DOHH2 (cell line): ENCODE data around the gene SLC39A10.

Experiments
- EZH2phosphoT487 ChIP-seq: fragments of 200-600 bp; sonication (generic); IDR thresholded peaks from 2 replicates; pipeline ENCODE4 v1.6.1; 2017; ENCODE audit warnings: borderline replicate concordance, mild to moderate bottlenecking, antibody characterized with exemption, low read length, moderate library complexity, mixed read lengths
- TF ChIP-seq, protein P1 (sequence below): fragments of 200-600 bp; sonication (generic); IDR thresholded peaks from one replicate; pipeline ENCODE4 v1.5.1; 2014; ENCODE audit warnings: antibody characterized with exemption, mild to moderate bottlenecking, low read depth, low read length; ENCODE audit not compliant: poor library complexity, severe bottlenecking

DNA sequence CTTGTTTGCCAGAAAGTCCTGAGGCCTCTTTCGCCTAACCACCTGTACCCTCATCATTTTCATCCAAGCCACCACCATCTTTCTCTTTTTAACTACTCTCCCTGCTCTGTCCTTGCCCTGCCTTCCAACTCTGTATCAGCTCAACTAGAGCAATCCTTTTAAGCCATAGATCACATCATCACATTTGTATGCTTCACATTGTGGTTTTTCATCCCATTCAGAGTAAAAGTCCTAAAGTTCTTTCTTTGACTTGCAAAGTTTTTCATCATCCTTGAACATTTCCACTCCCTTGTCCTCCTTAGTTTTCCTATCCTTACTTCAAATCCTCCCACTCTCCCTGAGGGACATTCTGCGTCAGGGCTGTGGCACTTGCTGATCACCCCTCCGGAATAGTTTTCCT is 73.9 kb downstream of the SLC39A10 start:
- TF ChIP-seq, protein P1, sequence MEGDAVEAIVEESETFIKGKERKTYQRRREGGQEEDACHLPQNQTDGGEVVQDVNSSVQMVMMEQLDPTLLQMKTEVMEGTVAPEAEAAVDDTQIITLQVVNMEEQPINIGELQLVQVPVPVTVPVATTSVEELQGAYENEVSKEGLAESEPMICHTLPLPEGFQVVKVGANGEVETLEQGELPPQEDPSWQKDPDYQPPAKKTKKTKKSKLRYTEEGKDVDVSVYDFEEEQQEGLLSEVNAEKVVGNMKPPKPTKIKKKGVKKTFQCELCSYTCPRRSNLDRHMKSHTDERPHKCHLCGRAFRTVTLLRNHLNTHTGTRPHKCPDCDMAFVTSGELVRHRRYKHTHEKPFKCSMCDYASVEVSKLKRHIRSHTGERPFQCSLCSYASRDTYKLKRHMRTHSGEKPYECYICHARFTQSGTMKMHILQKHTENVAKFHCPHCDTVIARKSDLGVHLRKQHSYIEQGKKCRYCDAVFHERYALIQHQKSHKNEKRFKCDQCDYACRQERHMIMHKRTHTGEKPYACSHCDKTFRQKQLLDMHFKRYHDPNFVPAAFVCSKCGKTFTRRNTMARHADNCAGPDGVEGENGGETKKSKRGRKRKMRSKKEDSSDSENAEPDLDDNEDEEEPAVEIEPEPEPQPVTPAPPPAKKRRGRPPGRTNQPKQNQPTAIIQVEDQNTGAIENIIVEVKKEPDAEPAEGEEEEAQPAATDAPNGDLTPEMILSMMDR = no peak
- TF ChIP-seq EZH2phosphoT487 = no peak
